H1 (cell line): Measurements from ENCODE around the gene OR10A4. TPM values are rescaled to one million over a fixed set of nuclear protein-coding genes. Genes with fewer than 3 reads are reported as not detected.

Source experiments
- CTCF ChIA-PET: fragments of 300-600 bp; sonication (Branson Sonifier 250); formaldehyde crosslinking; loops from one replicate; lab custom pipeline; 2021; ENCODE audit not compliant: partially characterized antibody; lab: Charles Lee
- POLR2A ChIA-PET: fragments of 300-600 bp; sonication (Branson Sonifier 250); formaldehyde crosslinking; loops from one replicate; lab custom pipeline; 2021; ENCODE audit warnings: inconsistent platforms; ENCODE audit not compliant: partially characterized antibody; lab: Charles Lee
- DNase-seq, 2 experiments: peaks; one replicate each; pipeline versions ENCODE4 v3.0.0 to v3.0.0-alpha.2; 2010 to 2022; ENCODE audit warnings: low spot score in 2 of 2, low read depth in 1 of 2, mixed read lengths in 1 of 2
- FAIRE-seq: peaks from 2 replicates; lab custom pipeline; 2011; peaks lifted over from hg19 to GRCh38; lab: Jason Lieb, UNC
- H2AFZ ChIP-seq: 2 replicates; pipeline ENCODE4 v1.8.1; 2012; ENCODE audit warnings: low read length, inconsistent platforms
- H2AK5ac ChIP-seq: 2 replicates; pipeline ENCODE4 v1.6.1; 2013; ENCODE audit warnings: low read depth, low read length
- H2BK120ac ChIP-seq: replicated peaks from 2 replicates; pipeline ENCODE3; 2013; ENCODE audit warnings: low read depth, low read length, inconsistent platforms
- H2BK12ac ChIP-seq: 2 replicates; pipeline ENCODE4 v1.6.1; 2013; ENCODE audit warnings: low read depth, low read length
- H2BK15ac ChIP-seq: 2 replicates; pipeline ENCODE4 v1.6.1; 2013; ENCODE audit warnings: low read length
- H2BK20ac ChIP-seq: 2 replicates; pipeline ENCODE4 v1.6.1; 2013; ENCODE audit warnings: low read length
- H2BK5ac ChIP-seq: 2 replicates; pipeline ENCODE4 v1.6.1; 2013; ENCODE audit warnings: low read depth, low read length
- H3K14ac ChIP-seq: 2 replicates; pipeline ENCODE4 v1.6.1; 2013; ENCODE audit warnings: inconsistent platforms; ENCODE audit not compliant: insufficient read length
- H3K18ac ChIP-seq: 2 replicates; pipeline ENCODE4 v1.6.1; 2013; ENCODE audit warnings: low read length; ENCODE audit errors: extremely low read depth
- H3K23ac ChIP-seq: 2 replicates; pipeline ENCODE4 v1.6.1; 2013; ENCODE audit warnings: inconsistent platforms; ENCODE audit not compliant: insufficient read length
- H3K23me2 ChIP-seq: 2 replicates; pipeline ENCODE4 v1.6.1; 2013; ENCODE audit warnings: low read depth, low read length
- H3K27ac ChIP-seq: 2 replicates; pipeline ENCODE4 v1.6.1; 2011; ENCODE audit warnings: low read depth, low read length, inconsistent platforms
- H3K27me3 ChIP-seq, 4 experiments: replicated peaks in 1 of 4; 1 replicate in 1 of 4; 2 replicates in 3 of 4; pipeline versions ENCODE4 v1.6.1 to v1.8.1; 2011 to 2013; ENCODE audit warnings: low read length in 3 of 4, mild to moderate bottlenecking in 3 of 4, inconsistent platforms in 2 of 4, mixed read lengths in 2 of 4, moderate library complexity in 1 of 4; ENCODE audit not compliant: control insufficient read depth in 3 of 4, insufficient read depth in 3 of 4; ENCODE audit errors: extremely low read depth in 1 of 4
- H3K36me3 ChIP-seq, 4 experiments: 2 replicates each; pipeline versions ENCODE4 v1.6.1 to v1.8.1; 2011 to 2013; ENCODE audit warnings: mild to moderate bottlenecking in 4 of 4, low read length in 3 of 4, moderate library complexity in 2 of 4, control low read depth in 1 of 4, inconsistent platforms in 1 of 4; ENCODE audit not compliant: insufficient read depth in 4 of 4, control insufficient read depth in 2 of 4
- H3K4ac ChIP-seq: replicated peaks from 2 replicates; pipeline ENCODE3; 2013; ENCODE audit warnings: low read length, low read depth, mixed read lengths, inconsistent platforms; ENCODE audit not compliant: insufficient read length
- H3K4me1 ChIP-seq, 4 experiments: replicated peaks in 1 of 4; 1 replicate in 1 of 4; 2 replicates in 3 of 4; pipeline versions ENCODE4 v1.6.1 to v1.8.1; 2011 to 2013; ENCODE audit warnings: low read length in 3 of 4, inconsistent platforms in 2 of 4, mixed read lengths in 1 of 4; ENCODE audit not compliant: insufficient read depth in 4 of 4, control insufficient read depth in 3 of 4
- H3K4me2 ChIP-seq, 2 experiments: 2 replicates each; pipeline versions ENCODE4 v1.6.1 to v1.8.1; 2011 to 2013; ENCODE audit warnings: low read depth in 2 of 2, low read length in 2 of 2, control low read depth in 1 of 2, inconsistent platforms in 1 of 2, mild to moderate bottlenecking in 1 of 2; ENCODE audit not compliant: insufficient read depth in 1 of 2
- H3K4me3 ChIP-seq, 4 experiments: fragments of 200-600, 300-600 bp in 1 of 4; sonication (generic), shearing (Covaris generic), sonication (Bioruptor Twin) in 1 of 4; 2 replicates each; pipeline versions ENCODE4 v1.5.1 to v1.8.1; 2011 to 2016; ENCODE audit warnings: low read length in 4 of 4, low read depth in 3 of 4, control low read depth in 2 of 4, inconsistent platforms in 2 of 4, mild to moderate bottlenecking in 2 of 4, mixed read lengths in 1 of 4, moderate library complexity in 1 of 4; ENCODE audit not compliant: insufficient read depth in 2 of 4; ENCODE audit errors: extremely low read depth in 1 of 4
- H3K56ac ChIP-seq: replicated peaks from 2 replicates; pipeline ENCODE3; 2013; ENCODE audit warnings: low read depth, mild to moderate bottlenecking, mixed read lengths, low read length, inconsistent platforms; ENCODE audit not compliant: insufficient read length
- H3K79me1 ChIP-seq: 2 replicates; pipeline ENCODE4 v1.6.1; 2013; ENCODE audit warnings: low read depth, low read length, control low read depth
- H3K79me2 ChIP-seq, 2 experiments: 2 replicates each; pipeline versions ENCODE4 v1.6.1 to v1.8.1; 2012 to 2013; ENCODE audit warnings: low read length in 2 of 2, mild to moderate bottlenecking in 2 of 2, inconsistent platforms in 1 of 2; ENCODE audit not compliant: insufficient read depth in 2 of 2, control insufficient read depth in 1 of 2
- H3K9ac ChIP-seq, 4 experiments: replicated peaks in 1 of 4; 1 replicate in 1 of 4; 2 replicates in 3 of 4; pipeline versions ENCODE4 v1.6.1 to v1.8.1; 2011 to 2013; ENCODE audit warnings: low read depth in 3 of 4, low read length in 3 of 4, control low read depth in 2 of 4, mild to moderate bottlenecking in 2 of 4, moderate library complexity in 2 of 4, inconsistent platforms in 1 of 4; ENCODE audit errors: extremely low read depth in 1 of 4
- H3K9me3 ChIP-seq, 2 experiments: 2 replicates each; pipeline versions ENCODE4 v1.6.1 to v1.8.1; 2012 to 2013; ENCODE audit warnings: mild to moderate bottlenecking in 2 of 2, moderate library complexity in 2 of 2, control low read depth in 1 of 2, inconsistent platforms in 1 of 2, low read depth in 1 of 2, low read length in 1 of 2, mixed read lengths in 1 of 2; ENCODE audit not compliant: insufficient read depth in 2 of 2
- H4K20me1 ChIP-seq, 2 experiments: replicated peaks in 1 of 2; 2 replicates each; pipeline versions ENCODE3 to v1.8.1; 2011 to 2013; ENCODE audit warnings: inconsistent platforms in 2 of 2, low read length in 2 of 2, mild to moderate bottlenecking in 1 of 2; ENCODE audit not compliant: insufficient read depth in 2 of 2, control insufficient read depth in 1 of 2
- H4K5ac ChIP-seq: 2 replicates; pipeline ENCODE4 v1.6.1; 2013; ENCODE audit warnings: low read length, low read depth, mixed read lengths, inconsistent platforms; ENCODE audit not compliant: insufficient read length
- H4K8ac ChIP-seq: 2 replicates; pipeline ENCODE4 v1.8.0; 2013; ENCODE audit warnings: mild to moderate bottlenecking, moderate library complexity, low read length, inconsistent platforms; ENCODE audit not compliant: insufficient read depth; ENCODE audit errors: extremely low read depth
- H4K91ac ChIP-seq: replicated peaks from 2 replicates; pipeline ENCODE3; 2013; ENCODE audit warnings: low read length, mixed read lengths, inconsistent platforms; ENCODE audit not compliant: insufficient read length
- ATF2 ChIP-seq: IDR thresholded peaks from 2 replicates; pipeline ENCODE4 v1.6.1; 2012; ENCODE audit warnings: low read length, inconsistent platforms
- BRCA1 ChIP-seq: IDR thresholded peaks from 2 replicates; pipeline ENCODE4 v1.6.1; 2012; ENCODE audit warnings: low read depth, low read length, improper control_type of control experiment
- CEBPB ChIP-seq: IDR thresholded peaks from 2 replicates; pipeline ENCODE4 v1.6.1; 2012; ENCODE audit warnings: low read depth, low read length
- KDM4A ChIP-seq: IDR thresholded peaks from one replicate; pipeline ENCODE4 v1.7.1; 2012; ENCODE audit warnings: low read depth, mild to moderate bottlenecking, moderate library complexity, low read length, inconsistent platforms; ENCODE audit not compliant: severe bottlenecking
- NANOG ChIP-seq: IDR thresholded peaks from 2 replicates; pipeline ENCODE4 v1.6.1; 2011; ENCODE audit warnings: low read length, low read depth, mild to moderate bottlenecking, inconsistent platforms; ENCODE audit not compliant: insufficient read depth, poor library complexity, severe bottlenecking
- POLR2A ChIP-seq, 2 experiments: IDR thresholded peaks; 1 replicate in 1 of 2; 2 replicates in 1 of 2; pipeline ENCODE4 v1.6.1; 2011; ENCODE audit warnings: low read depth in 2 of 2, low read length in 2 of 2, mild to moderate bottlenecking in 2 of 2; ENCODE audit errors: control extremely low read depth in 1 of 2
- RAD21 ChIP-seq, 2 experiments: IDR thresholded peaks in 1 of 2; conservative IDR thresholded peaks in 1 of 2; 2 replicates each; pipeline ENCODE4 v1.6.1; 2011; ENCODE audit warnings: low read depth in 2 of 2, low read length in 2 of 2, improper control_type of control experiment in 1 of 2, inconsistent platforms in 1 of 2, mild to moderate bottlenecking in 1 of 2, moderate library complexity in 1 of 2
- RBBP5 ChIP-seq: IDR thresholded peaks from 2 replicates; pipeline ENCODE4 v1.7.1; 2012; ENCODE audit warnings: low read depth, mild to moderate bottlenecking, inconsistent platforms, low read length, moderate library complexity, borderline replicate concordance
- RNF2 ChIP-seq: fragments of 200-900, 300-1000 bp; sonication (generic); IDR thresholded peaks from 2 replicates; pipeline ENCODE4 v1.7.1; 2016; ENCODE audit warnings: borderline replicate concordance, low read depth, mild to moderate bottlenecking, antibody characterized with exemption, low read length; ENCODE audit not compliant: poor library complexity, severe bottlenecking; ENCODE audit errors: missing control alignments
- SRF ChIP-seq: IDR thresholded peaks from 2 replicates; pipeline ENCODE4 v1.6.1; 2011; ENCODE audit warnings: mild to moderate bottlenecking, low read depth, low read length, moderate library complexity
- TAF1 ChIP-seq: IDR thresholded peaks from 2 replicates; pipeline ENCODE4 v1.6.1; 2011; ENCODE audit warnings: mild to moderate bottlenecking, low read depth, low read length
- YY1 ChIP-seq: IDR thresholded peaks from 2 replicates; pipeline ENCODE4 v1.6.1; 2011; ENCODE audit warnings: low read depth, mild to moderate bottlenecking, low read length
- WGBS, 2 experiments: shearing (Covaris generic) in 1 of 2; methylation state at CpG; one replicate each; pipeline versions ENCODE4 v1.1.6 to v1.1.7; 2013 to 2015; ENCODE audit warnings: low lambda C conversion rate in 2 of 2, mixed read lengths in 2 of 2, inconsistent platforms in 1 of 2, low coverage in 1 of 2, missing lambda C conversion rate in 1 of 2; ENCODE audit not compliant: insufficient replicate concordance in 2 of 2, insufficient coverage in 1 of 2, insufficient read length in 1 of 2; ENCODE audit errors: extremely low coverage in 1 of 2, missing lambda C conversion rate in 1 of 2; 5-methylcytosine and 5-hydroxymethylcytosine counted together
- polyA plus RNA-seq, 7 experiments: library from polyadenylated mRNA; depleted of rRNA in 3 of 7; stranded (reverse) in 5 of 7; unstranded in 2 of 7; fragments of >200 nt in 5 of 7; fragments of 200-250 nt in 2 of 7; gene quantifications; 1 replicate in 5 of 7; 2 replicates in 1 of 7; 4 replicates in 1 of 7; pipeline versions ENCODE4 v1.2.1 to v1.2.3, GENCODE V29; 2011 to 2013; ENCODE audit warnings: missing spikeins in 2 of 7, mixed read lengths in 2 of 7
- total RNA-seq: library from RNA; stranded (reverse); fragmentation: NEBNext Ultra II Directional; extraction: Animal tissue kit (Norgen Biotek cat#: 25700); gene quantifications from 2 replicates; pipeline ENCODE4 v1.2.1, GENCODE V29; 2021

Gene OR10A4
- total and polyA plus RNA-seq, 2 of the 8 experiments (the other 6 are each of a cell fraction or from before 2014, with no cell fraction given), result not detected

- Histone ChIP-seq H2AFZ (no peak overlapping the region), H4K5ac (no peak overlapping the region), H3K18ac (no peak overlapping the region), H3K23me2 (no peaks in the 10 kb centered on the region), H3K56ac (no peak overlapping the region), H4K20me1 (no peaks in the 10 kb centered on the region), H3K4me1 (no peaks in the 10 kb centered on the region), H2BK5ac (no peak overlapping the region), H3K36me3 (no peaks in the 10 kb centered on the region), H3K27ac (no peak overlapping the region), H2AK5ac (no peak overlapping the region), H3K14ac (no peak overlapping the region), H3K4me3 (no peak overlapping the region), H2BK12ac (no peak overlapping the region), H3K4ac (no peak overlapping the region), H2BK20ac (no peak overlapping the region), H4K8ac (no peak overlapping the region), H3K79me2 (no peaks in the 10 kb centered on the region), H3K79me1 (no peaks in the 10 kb centered on the region), H4K91ac (no peak overlapping the region), H3K9me3 (0 out of 4 replicates have a peak, but pooled peaks cover 0 to 3% of the 10 kb centered on the region in 2 experiments), H3K9ac (no peak overlapping the region), H2BK120ac (no peak overlapping the region), H3K4me2 (no peak overlapping the region), H3K27me3 (no peaks in the 10 kb centered on the region), H2BK15ac (no peak overlapping the region), H3K23ac (no peak overlapping the region)
- ChIA-PET CTCF (interaction anchor here (1.3 to 1.5 kb wide), 2 partner anchors 39 to 101 kb away, joined by 3 to 4 read pairs; no protein-coding TSS in a partner anchor), POLR2A (no interaction called here)
- FAIRE-seq, result no peak
- 77% methylated on average over 3 of the region's 3 CpGs; no CpG with 5 or more reads in 1 of the 2 experiments for WGBS, 2 experiments
- no peak for DNase-seq
- TF ChIP-seq BRCA1 (no peak), CEBPB (no peak), KDM4A (no peak), RAD21 (IDR thresholded peaks at IDR 0.05 in 1 of 2, conservative IDR thresholded peaks at IDR 0.05 in 1 of 2; ENCODE audit: low read depth in 2 of 2, low read length in 2 of 2) (no peak), YY1 (no peak), POLR2A (IDR thresholded peaks at IDR 0.05; ENCODE audit: control extremely low read depth in 1 of 2, low read depth in 2 of 2, low read length in 2 of 2) (no peak), NANOG (no peak), SRF (no peak), ATF2 (no peak), RNF2 (no peak), TAF1 (no peak), RBBP5 (no peak)
Observed at GRCh38 chr11:6856871-6857270, 19.6 kb upstream of the OR10A4 start.
